Sigmoid colon (tissue), 7 donors: ENCODE measurements around the gene FGF14. TPM values are rescaled to one million over a fixed set of nuclear protein-coding genes. Genes with fewer than 3 reads are reported as not detected.

ENCODE experiments used
- DNase-seq: peaks from one replicate; pipeline ENCODE4 v3.0.0-alpha.2; 2019
- H3K27ac ChIP-seq, 4 donors: fragments of 200-600 bp; sonication (generic); one replicate each; pipeline ENCODE4 v1.5.1; 2016 to 2019; ENCODE audit warnings: mild to moderate bottlenecking in 1 of 4
- H3K27me3 ChIP-seq, 3 donors: fragments of 200-600 bp; sonication (generic); one replicate each; pipeline ENCODE4 v1.5.1; 2019; ENCODE audit warnings: mild to moderate bottlenecking in 1 of 3
- H3K36me3 ChIP-seq, 4 donors: fragments of 200-600 bp; sonication (generic); one replicate each; pipeline ENCODE4 v1.5.1; 2016 to 2019
- H3K4me1 ChIP-seq, 4 donors: fragments of 200-600 bp; sonication (generic); one replicate each; pipeline ENCODE4 v1.5.1; 2017 to 2019
- H3K4me3 ChIP-seq, 4 donors: fragments of 200-600 bp; sonication (generic); one replicate each; pipeline ENCODE4 v1.5.1; 2017 to 2019; ENCODE audit warnings: mild to moderate bottlenecking in 2 of 4, moderate library complexity in 1 of 4
- H3K9me3 ChIP-seq, 4 donors: fragments of 200-600 bp in 3 of 4; sonication (generic) in 3 of 4; one replicate each; pipeline versions ENCODE4 v1.5.1 to v1.6.1; 2013 to 2019
- CTCF ChIP-seq, 4 experiments: fragments of 450-650 bp in 3 of 4; fragments of 200-600 bp in 1 of 4; IDR thresholded peaks; one replicate each; pipeline ENCODE4 v1.5.1; 2016 to 2019; ENCODE audit warnings: antibody characterized with exemption in 4 of 4, mild to moderate bottlenecking in 3 of 4, moderate library complexity in 2 of 4
- EP300 ChIP-seq, 4 donors: sonication (generic); formaldehyde crosslinking; IDR thresholded peaks; one replicate each; pipeline ENCODE4 v1.6.1; 2017; ENCODE audit warnings: antibody characterized with exemption in 4 of 4
- POLR2A ChIP-seq, 2 donors: fragments of 450-650 bp; IDR thresholded peaks; one replicate each; pipeline ENCODE4 v1.6.1; 2016; ENCODE audit warnings: antibody characterized with exemption in 2 of 2, mild to moderate bottlenecking in 2 of 2, moderate library complexity in 2 of 2
- POLR2AphosphoS5 ChIP-seq, 4 donors: sonication (generic); formaldehyde crosslinking; IDR thresholded peaks; one replicate each; pipeline ENCODE4 v1.6.1; 2017; ENCODE audit warnings: antibody characterized with exemption in 4 of 4
- WGBS, 2 donors: extraction: QIAGEN DNeasy Blood & Tissue Kit; methylation state at CpG; one replicate each; pipeline ENCODE4 v1.1.7; 2013; 5-methylcytosine and 5-hydroxymethylcytosine counted together
- intact Hi-C: fragments of 100-400 bp; cut with DNase I; formaldehyde crosslinking; loops from one replicate; pipeline ENCODE4 v1.15.1; 2023
- polyA plus RNA-seq, 3 donors: library from polyadenylated mRNA; stranded (reverse); fragments of 200-250 nt; gene quantifications; one replicate each; pipeline ENCODE4 v1.2.3, GENCODE V29; 2013
- total RNA-seq, 4 donors: library from RNA; depleted of rRNA; stranded (reverse); fragments of >200 nt; gene quantifications; one replicate each; pipeline ENCODE4 v1.1.0, GENCODE V29; 2016
- donor health status: healthy with polysubstance abuse.
- donor health status: Bipolar disorder and iron deficiency.
- donor health status: healthy.

Gene FGF14
- total and polyA plus RNA-seq, 7 donors: under 0.01 to 1.6 (median 1.1) TPM

GRCh38 chr13:101915755-101916107 lies 486.1 kb downstream of the FGF14 start:
- intact Hi-C loops: no loop called here
- Histone ChIP-seq H3K9me3 (no peaks in the 10 kb centered on the region), H3K27ac (no peak overlapping the region), H3K4me3 (no peak overlapping the region), H3K36me3 (no peaks in the 10 kb centered on the region), H3K4me1 (peaks cover 0 to 18% (median 12%) of the 10 kb centered on the region in 4 donors), H3K27me3 (peaks cover 17 to 63% (median 42%) of the 10 kb centered on the region in 3 donors)
- TF ChIP-seq POLR2A (IDR thresholded peaks at IDR 0.05) (no peak), EP300 (IDR thresholded peaks at IDR 0.05) (no peak), CTCF (IDR thresholded peaks at IDR 0.05) (no peak)
- 7 to 12% methylated on average over 13 of the region's 13 CpGs for WGBS, 2 donors
- no peak for DNase-seq

GRCh38 chr13:101915331-101915730 lies 486.5 kb downstream of the FGF14 start:
- intact Hi-C loops: no loop called here
- TF ChIP-seq CTCF (IDR thresholded peaks at IDR 0.05) (no peak), EP300 (IDR thresholded peaks at IDR 0.05) (no peak)
- H3K27me3 ChIP-seq: peaks cover 17 to 59% (median 42%) of the 10 kb centered on the region in 3 donors
- 10 to 13% methylated on average over 7 of the region's 7 CpGs for WGBS, 2 donors
- DNase-seq: no peak
- H3K4me3 ChIP-seq: no peak overlapping the region
- H3K27ac ChIP-seq: no peak overlapping the region
- no peaks in the 10 kb centered on the region for H3K36me3 ChIP-seq
- H3K9me3 ChIP-seq: no peaks in the 10 kb centered on the region
- H3K4me1 ChIP-seq: peaks cover 0 to 18% (median 12%) of the 10 kb centered on the region in 4 donors

GRCh38 chr13:101911752-101912151 lies 490.1 kb downstream of the FGF14 start:
- TF ChIP-seq EP300 (IDR thresholded peaks at IDR 0.05) (no peak), POLR2A (IDR thresholded peaks at IDR 0.05) (no peak)
- DNase-seq: no peak
- Histone ChIP-seq H3K27ac (no peak overlapping the region), H3K27me3 (peaks cover 9 to 24% (median 20%) of the 10 kb centered on the region in 3 donors), H3K36me3 (no peaks in the 10 kb centered on the region), H3K4me3 (no peak overlapping the region), H3K9me3 (peaks cover 0 to 2% (median 0%) of the 10 kb centered on the region in 4 donors), H3K4me1 (peaks cover 0 to 11% (median 6%) of the 10 kb centered on the region in 4 donors)
- intact Hi-C loops: no loop called here
- 75 to 83% methylated on average over 2 of the region's 2 CpGs for WGBS, 2 donors

GRCh38 chr13:101903890-101904289 lies 498.0 kb downstream of the FGF14 start:
- WGBS, 2 donors: 65 to 68% methylated on average over 3 of the region's 3 CpGs
- H3K4me1 ChIP-seq: no peaks in the 10 kb centered on the region

GRCh38 chr13:101898676-101899075 lies 503.2 kb downstream of the FGF14 start:
- no peaks in the 10 kb centered on the region for H3K4me1 ChIP-seq
- no peak overlapping the region for H3K27ac ChIP-seq
- intact Hi-C loops: no loop called here
- no peak for DNase-seq
- no peaks in the 10 kb centered on the region for H3K36me3 ChIP-seq
- H3K27me3 ChIP-seq: no peaks in the 10 kb centered on the region
- H3K4me3 ChIP-seq: no peak overlapping the region
- TF ChIP-seq EP300 (IDR thresholded peaks at IDR 0.05) (no peak), POLR2A (IDR thresholded peaks at IDR 0.05) (no peak), POLR2AphosphoS5 (IDR thresholded peaks at IDR 0.05) (no peak), CTCF (IDR thresholded peaks at IDR 0.05) (no peak)
- no peaks in the 10 kb centered on the region for H3K9me3 ChIP-seq

More at GRCh38 chr13:101903890-101904289, 498.0 kb downstream of the FGF14 start:
- H3K27ac ChIP-seq: no peak overlapping the region
- H3K4me3 ChIP-seq: no peak overlapping the region
- no peaks in the 10 kb centered on the region for H3K36me3 ChIP-seq
- H3K27me3 ChIP-seq: no peaks in the 10 kb centered on the region
- no peak for DNase-seq
- TF ChIP-seq POLR2A (IDR thresholded peaks at IDR 0.05) (no peak), POLR2AphosphoS5 (IDR thresholded peaks at IDR 0.05) (no peak), EP300 (IDR thresholded peaks at IDR 0.05) (no peak), CTCF (IDR thresholded peaks at IDR 0.05) (no peak)
- intact Hi-C loops: no loop called here
- no peaks in the 10 kb centered on the region for H3K9me3 ChIP-seq
